ENCODE measurements around the gene COL18A1. TPM values are rescaled to one million over a fixed set of nuclear protein-coding genes. Genes with fewer than 3 reads are reported as not detected.

Gene COL18A1
- total RNA-seq, 1 donor from 2014 or later = 271 TPM

GRCh38 chr21:45468971-45469272 lies 64.0 kb downstream of the COL18A1 start:
- Mint-ChIP-seq H3K36me3 (ENCODE audit: insufficient read depth) (peaks cover 10% of the 10 kb centered on the region), H3K4me1 (ENCODE audit: low read depth) (peaks cover 41% of the 10 kb centered on the region)

GRCh38 chr21:45469273-45470086 lies 64.5 kb downstream of the COL18A1 start:
- no peaks in the 10 kb centered on the region for H3K9me3 Mint-ChIP-seq (ENCODE audit: low read depth)
- peaks cover 41% of the 10 kb centered on the region for H3K4me1 Mint-ChIP-seq (ENCODE audit: low read depth)
- no peaks in the 10 kb centered on the region for H3K27me3 Mint-ChIP-seq
- peak overlapping the region; percentile 73 for H3K27ac Mint-ChIP-seq
- H3K36me3 Mint-ChIP-seq (ENCODE audit: insufficient read depth) = peaks cover 15% of the 10 kb centered on the region
- DNase-seq (ENCODE audit: low spot score, unreplicated experiment) = peak; percentile 57
- peak; percentile 10 for TF ChIP-seq CTCF (IDR thresholded peaks at IDR 0.05; ENCODE audit: unreplicated experiment)
- H3K4me3 Mint-ChIP-seq (ENCODE audit: low read depth) = peak overlapping the region; percentile 62

More at GRCh38 chr21:45468971-45469272, 64.0 kb downstream of the COL18A1 start:
- H3K9me3 Mint-ChIP-seq (ENCODE audit: low read depth) = no peaks in the 10 kb centered on the region
- no peak overlapping the region for H3K27ac Mint-ChIP-seq
- H3K27me3 Mint-ChIP-seq = no peaks in the 10 kb centered on the region
- DNase-seq (ENCODE audit: low spot score, unreplicated experiment) = no peak
- H3K4me3 Mint-ChIP-seq (ENCODE audit: low read depth) = no peak overlapping the region
- TF ChIP-seq CTCF (IDR thresholded peaks at IDR 0.05; ENCODE audit: unreplicated experiment) = no peak

- Mint-ChIP-seq H3K27me3 (no peaks in the 10 kb centered on the region), H3K4me3 (ENCODE audit: low read depth) (peak overlapping the region; percentile 62), H3K27ac (peak overlapping the region; percentile 73), H3K36me3 (ENCODE audit: insufficient read depth) (peaks cover 10% of the 10 kb centered on the region), H3K4me1 (ENCODE audit: low read depth) (peaks cover 35% of the 10 kb centered on the region), H3K9me3 (ENCODE audit: low read depth) (no peaks in the 10 kb centered on the region)
- no peak for DNase-seq (ENCODE audit: low spot score, unreplicated experiment)
- TF ChIP-seq CTCF (IDR thresholded peaks at IDR 0.05; ENCODE audit: unreplicated experiment) = no peak
Observed at GRCh38 chr21:45470087-45470515, 65.1 kb downstream of the COL18A1 start.

GRCh38 chr21:45470773-45471524 lies 66.0 kb downstream of the COL18A1 start:
- H3K4me3 Mint-ChIP-seq (ENCODE audit: low read depth) = peak overlapping the region; percentile 49
- H3K27ac Mint-ChIP-seq = peak overlapping the region; percentile 88
- H3K36me3 Mint-ChIP-seq (ENCODE audit: insufficient read depth) = peaks cover 8% of the 10 kb centered on the region
- no peak for TF ChIP-seq CTCF (IDR thresholded peaks at IDR 0.05; ENCODE audit: unreplicated experiment)
- H3K9me3 Mint-ChIP-seq (ENCODE audit: low read depth) = no peaks in the 10 kb centered on the region
- H3K27me3 Mint-ChIP-seq = no peaks in the 10 kb centered on the region
- DNase-seq (ENCODE audit: low spot score, unreplicated experiment) = no peak
- H3K4me1 Mint-ChIP-seq (ENCODE audit: low read depth) = peaks cover 30% of the 10 kb centered on the region

GRCh38 chr21:45471525-45472221 lies 66.7 kb downstream of the COL18A1 start:
- H3K36me3 Mint-ChIP-seq (ENCODE audit: insufficient read depth) = peaks cover 11% of the 10 kb centered on the region
- no peak for DNase-seq (ENCODE audit: low spot score, unreplicated experiment)
- no peaks in the 10 kb centered on the region for H3K9me3 Mint-ChIP-seq (ENCODE audit: low read depth)
- H3K4me3 Mint-ChIP-seq (ENCODE audit: low read depth) = peak overlapping the region; percentile 14
- no peak for TF ChIP-seq CTCF (IDR thresholded peaks at IDR 0.05; ENCODE audit: unreplicated experiment)
- peak overlapping the region; percentile 88 for H3K27ac Mint-ChIP-seq
- peaks cover 27% of the 10 kb centered on the region for H3K4me1 Mint-ChIP-seq (ENCODE audit: low read depth)
- H3K27me3 Mint-ChIP-seq = no peaks in the 10 kb centered on the region

Data from progenitor cell of endocrine pancreas (in vitro differentiated cells).